Endothelial cell of umbilical vein (primary cell): ENCODE data around the gene KCNJ4.

ENCODE experiments used
- EZH2 ChIP-seq: IDR thresholded peaks from 2 replicates; pipeline ENCODE4 v1.6.1; 2012; ENCODE audit warnings: borderline replicate concordance, low read depth, mild to moderate bottlenecking, moderate library complexity, low read length, inconsistent platforms; ENCODE audit not compliant: severe bottlenecking
- FOS ChIP-seq: IDR thresholded peaks from 2 replicates; pipeline ENCODE4 v1.6.1; 2011; ENCODE audit warnings: mild to moderate bottlenecking, low read length, moderate library complexity, borderline replicate concordance; ENCODE audit not compliant: insufficient read depth
- GATA2 ChIP-seq: IDR thresholded peaks from 2 replicates; pipeline ENCODE4 v1.7.0; 2011; ENCODE audit warnings: low read depth, mild to moderate bottlenecking, moderate library complexity, mixed read lengths, low read length; ENCODE audit not compliant: insufficient read length, insufficient read depth
- MAX ChIP-seq: IDR thresholded peaks from 2 replicates; pipeline ENCODE4 v1.6.1; 2011; ENCODE audit not compliant: insufficient read depth, insufficient read length
- POLR2A ChIP-seq: IDR thresholded peaks from 2 replicates; pipeline ENCODE4 v1.6.1; 2012; ENCODE audit warnings: low read depth, mild to moderate bottlenecking, control low read depth, low read length
- TF ChIP-seq, protein P1 (sequence below), 2 donors: IDR thresholded peaks; 1 replicate in 1 of 2; 2 replicates in 1 of 2; pipeline ENCODE4 v1.5.1; 2011; ENCODE audit warnings: low read length in 2 of 2, mild to moderate bottlenecking in 2 of 2, moderate library complexity in 2 of 2, control low read depth in 1 of 2, inconsistent platforms in 1 of 2, low read depth in 1 of 2; ENCODE audit not compliant: insufficient read depth in 1 of 2; ENCODE audit errors: extremely low read depth in 1 of 2

DNA sequence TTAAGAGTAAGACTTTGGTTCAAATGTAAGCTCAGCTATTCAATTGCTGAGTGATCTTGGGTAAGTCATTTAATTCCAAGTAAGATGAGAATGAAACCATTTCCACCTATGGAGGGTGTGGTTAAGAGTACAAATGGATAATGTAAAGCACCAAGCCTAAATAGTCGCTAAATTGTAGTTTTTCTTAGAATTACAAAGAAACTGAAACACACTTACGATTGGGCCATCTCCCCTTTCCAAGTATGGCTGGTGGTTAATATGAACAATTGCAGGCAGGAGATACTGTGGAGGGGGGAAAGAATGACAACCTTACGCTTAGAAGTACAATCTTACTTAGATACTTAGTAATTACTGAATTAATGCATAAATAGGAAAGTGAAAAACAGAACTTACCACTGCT is 42.9 kb upstream of the KCNJ4 start:
- TF ChIP-seq POLR2A, result no peak
- TF ChIP-seq, protein P1, sequence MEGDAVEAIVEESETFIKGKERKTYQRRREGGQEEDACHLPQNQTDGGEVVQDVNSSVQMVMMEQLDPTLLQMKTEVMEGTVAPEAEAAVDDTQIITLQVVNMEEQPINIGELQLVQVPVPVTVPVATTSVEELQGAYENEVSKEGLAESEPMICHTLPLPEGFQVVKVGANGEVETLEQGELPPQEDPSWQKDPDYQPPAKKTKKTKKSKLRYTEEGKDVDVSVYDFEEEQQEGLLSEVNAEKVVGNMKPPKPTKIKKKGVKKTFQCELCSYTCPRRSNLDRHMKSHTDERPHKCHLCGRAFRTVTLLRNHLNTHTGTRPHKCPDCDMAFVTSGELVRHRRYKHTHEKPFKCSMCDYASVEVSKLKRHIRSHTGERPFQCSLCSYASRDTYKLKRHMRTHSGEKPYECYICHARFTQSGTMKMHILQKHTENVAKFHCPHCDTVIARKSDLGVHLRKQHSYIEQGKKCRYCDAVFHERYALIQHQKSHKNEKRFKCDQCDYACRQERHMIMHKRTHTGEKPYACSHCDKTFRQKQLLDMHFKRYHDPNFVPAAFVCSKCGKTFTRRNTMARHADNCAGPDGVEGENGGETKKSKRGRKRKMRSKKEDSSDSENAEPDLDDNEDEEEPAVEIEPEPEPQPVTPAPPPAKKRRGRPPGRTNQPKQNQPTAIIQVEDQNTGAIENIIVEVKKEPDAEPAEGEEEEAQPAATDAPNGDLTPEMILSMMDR (IDR thresholded peaks at IDR 0.05; ENCODE audit: extremely low read depth in 1 of 2, insufficient read depth in 1 of 2, low read depth in 1 of 2, low read length in 2 of 2), result no peak
- TF ChIP-seq GATA2, result no peak
- no peak for TF ChIP-seq EZH2
- no peak for TF ChIP-seq FOS
- no peak for TF ChIP-seq MAX
